Right atrium auricular region (tissue), 2 donors: ENCODE data around the gene ARHGEF37. TPM values are rescaled to one million over a fixed set of nuclear protein-coding genes. Genes with fewer than 3 reads are reported as not detected.

ENCODE experiments used
- DNase-seq: peaks from one replicate; pipeline ENCODE4 v3.0.0-alpha.2; 2019; ENCODE audit warnings: low spot score
- H3K27ac ChIP-seq, 2 donors: fragments of 200-600 bp; sonication (generic); 1 replicate in 1 of 2; 2 replicates in 1 of 2; pipeline ENCODE4 v1.5.1; 2016 to 2019
- H3K27me3 ChIP-seq, 2 donors: fragments of 200-600 bp; sonication (generic); one replicate each; pipeline versions ENCODE4 v1.5.1 to v1.6.0; 2017 to 2019
- H3K36me3 ChIP-seq: fragments of 200-600 bp; sonication (generic); one replicate; pipeline ENCODE4 v1.5.1; 2016
- H3K4me1 ChIP-seq, 2 donors: fragments of 200-600 bp; sonication (generic); one replicate each; pipeline versions ENCODE4 v1.5.1 to v1.6.0; 2017 to 2019
- H3K4me3 ChIP-seq, 2 donors: fragments of 200-600 bp; sonication (generic); 1 replicate in 1 of 2; 2 replicates in 1 of 2; pipeline ENCODE4 v1.5.1; 2017 to 2019; ENCODE audit warnings: mild to moderate bottlenecking in 1 of 2, moderate library complexity in 1 of 2
- H3K9me3 ChIP-seq, 2 donors: fragments of 200-600 bp; sonication (generic); one replicate each; pipeline ENCODE4 v1.5.1; 2019
- total RNA-seq, 2 donors: library from RNA; depleted of rRNA; stranded (reverse); fragments of >200 nt; gene quantifications; one replicate each; pipeline ENCODE4 v1.1.0, GENCODE V29; 2016
- TF ChIP-seq, protein P1 (sequence below), 2 donors: fragments of 200-600 bp; sonication (generic); IDR thresholded peaks; one replicate each; pipeline ENCODE4 v1.5.1; 2019; ENCODE audit warnings: antibody characterized with exemption in 2 of 2

The ARHGEF37 gene
- total RNA-seq, 2 donors from 2014 or later = 11.0 to 13.7 TPM

DNA sequence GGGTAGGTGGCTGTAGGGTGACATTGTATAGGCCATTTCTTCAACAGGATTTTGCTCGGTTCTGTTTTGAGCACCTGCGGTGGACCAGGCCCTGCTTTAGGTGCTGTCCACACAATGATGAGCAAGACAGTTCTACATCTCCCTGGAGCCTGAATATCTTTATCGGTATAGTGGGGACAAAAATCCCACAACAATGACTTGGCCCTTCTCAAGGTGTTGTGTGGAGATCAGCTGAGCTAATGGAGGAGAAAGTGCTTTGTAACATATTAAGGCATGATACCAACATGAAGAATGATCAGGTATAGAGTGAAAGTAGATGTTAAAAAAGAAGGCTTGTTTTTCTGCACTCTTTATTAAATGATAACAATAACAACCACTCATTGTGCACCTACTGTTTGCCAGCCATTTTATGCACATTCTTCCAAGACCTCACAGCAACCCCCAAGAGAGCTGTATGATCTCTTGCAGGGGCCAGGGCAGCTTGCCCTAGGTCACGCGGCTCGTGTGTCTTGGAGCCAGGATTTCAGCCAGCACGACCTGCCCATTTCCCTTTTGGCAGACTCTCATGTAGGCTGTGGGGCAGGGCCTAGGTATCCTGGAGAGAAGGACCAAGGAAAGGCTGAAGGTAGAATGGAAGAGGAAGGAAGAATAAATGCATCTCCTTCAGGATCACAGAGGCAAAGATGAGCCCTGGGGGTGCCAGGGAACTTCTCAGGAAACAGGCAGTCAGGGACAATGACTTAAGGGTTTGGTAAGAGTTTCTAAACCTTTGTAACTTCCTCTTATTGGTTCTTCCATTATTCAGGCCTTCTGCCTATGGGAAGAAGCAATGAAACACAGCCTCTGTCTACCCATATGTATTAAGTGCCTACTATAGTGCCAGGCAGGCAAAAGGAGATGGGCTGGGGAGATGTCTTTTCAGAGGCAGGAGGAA is 98.8 kb downstream of the ARHGEF37 start:
- Histone ChIP-seq H3K27ac (peak overlapping the region; percentile 78 to 92), H3K36me3 (no peaks in the 10 kb centered on the region), H3K9me3 (no peaks in the 10 kb centered on the region), H3K4me1 (peaks cover 0 to 39% of the 10 kb centered on the region in 2 donors), H3K4me3 (no peak overlapping the region), H3K27me3 (no peaks in the 10 kb centered on the region)
- TF ChIP-seq, protein P1, sequence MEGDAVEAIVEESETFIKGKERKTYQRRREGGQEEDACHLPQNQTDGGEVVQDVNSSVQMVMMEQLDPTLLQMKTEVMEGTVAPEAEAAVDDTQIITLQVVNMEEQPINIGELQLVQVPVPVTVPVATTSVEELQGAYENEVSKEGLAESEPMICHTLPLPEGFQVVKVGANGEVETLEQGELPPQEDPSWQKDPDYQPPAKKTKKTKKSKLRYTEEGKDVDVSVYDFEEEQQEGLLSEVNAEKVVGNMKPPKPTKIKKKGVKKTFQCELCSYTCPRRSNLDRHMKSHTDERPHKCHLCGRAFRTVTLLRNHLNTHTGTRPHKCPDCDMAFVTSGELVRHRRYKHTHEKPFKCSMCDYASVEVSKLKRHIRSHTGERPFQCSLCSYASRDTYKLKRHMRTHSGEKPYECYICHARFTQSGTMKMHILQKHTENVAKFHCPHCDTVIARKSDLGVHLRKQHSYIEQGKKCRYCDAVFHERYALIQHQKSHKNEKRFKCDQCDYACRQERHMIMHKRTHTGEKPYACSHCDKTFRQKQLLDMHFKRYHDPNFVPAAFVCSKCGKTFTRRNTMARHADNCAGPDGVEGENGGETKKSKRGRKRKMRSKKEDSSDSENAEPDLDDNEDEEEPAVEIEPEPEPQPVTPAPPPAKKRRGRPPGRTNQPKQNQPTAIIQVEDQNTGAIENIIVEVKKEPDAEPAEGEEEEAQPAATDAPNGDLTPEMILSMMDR (IDR thresholded peaks at IDR 0.05) = no peak
- no peak for DNase-seq

DNA sequence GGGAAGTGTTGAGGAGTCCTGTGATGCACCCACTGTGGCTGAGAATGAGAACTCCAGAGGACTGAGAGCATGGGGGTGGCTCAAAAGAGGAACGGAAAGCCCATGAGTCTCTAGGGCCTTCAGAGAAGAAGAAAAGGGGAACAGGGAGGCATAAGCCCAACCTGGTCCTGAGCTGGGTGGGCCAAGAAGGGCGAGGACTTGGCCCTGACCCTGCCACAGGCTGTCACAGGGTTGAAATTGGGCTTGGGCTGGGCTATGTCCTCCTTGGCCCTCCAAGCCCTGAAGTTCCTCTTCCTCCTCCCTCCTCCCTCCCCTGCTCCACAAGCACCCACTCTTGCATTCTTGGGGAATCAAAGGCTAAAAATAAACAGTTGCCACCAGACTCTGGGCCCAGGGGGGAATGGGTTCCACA is 99.5 kb downstream of the ARHGEF37 start:
- no peak overlapping the region for H3K4me3 ChIP-seq
- no peaks in the 10 kb centered on the region for H3K36me3 ChIP-seq
- peaks cover 0 to 38% of the 10 kb centered on the region in 2 donors for H3K4me1 ChIP-seq
- peak overlapping the region; percentile 78 to 92 for H3K27ac ChIP-seq
- DNase-seq = peak; percentile 63
- TF ChIP-seq, protein P1 (IDR thresholded peaks at IDR 0.05) = no peak
- no peaks in the 10 kb centered on the region for H3K27me3 ChIP-seq
- H3K9me3 ChIP-seq = no peaks in the 10 kb centered on the region

DNA sequence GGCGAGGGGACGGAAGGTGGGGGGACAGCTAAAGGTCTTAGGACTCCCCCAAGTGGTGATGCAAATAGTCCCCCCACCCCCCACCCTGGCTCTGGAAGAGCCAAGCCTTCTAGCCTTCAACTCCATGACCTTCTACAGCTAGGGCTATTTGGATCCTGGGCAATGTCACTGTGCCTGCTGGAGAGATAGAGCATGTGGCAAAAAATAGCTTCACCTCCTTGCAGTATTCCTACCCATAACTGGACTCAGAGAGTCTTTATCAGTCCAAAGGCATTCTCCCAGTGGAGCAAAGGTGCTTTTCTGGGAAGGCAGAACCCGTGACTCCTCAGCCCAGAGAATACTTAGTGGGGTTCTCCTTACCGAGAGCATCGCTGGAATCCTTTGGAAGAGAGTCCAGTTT is 100.0 kb downstream of the ARHGEF37 start:
- Histone ChIP-seq H3K9me3 (no peaks in the 10 kb centered on the region), H3K27me3 (no peaks in the 10 kb centered on the region), H3K36me3 (no peaks in the 10 kb centered on the region), H3K27ac (peak overlapping the region; percentile 78 to 92), H3K4me3 (no peak overlapping the region), H3K4me1 (peaks cover 0 to 38% of the 10 kb centered on the region in 2 donors)
- TF ChIP-seq, protein P1 (IDR thresholded peaks at IDR 0.05) = no peak
- DNase-seq = no peak

DNA sequence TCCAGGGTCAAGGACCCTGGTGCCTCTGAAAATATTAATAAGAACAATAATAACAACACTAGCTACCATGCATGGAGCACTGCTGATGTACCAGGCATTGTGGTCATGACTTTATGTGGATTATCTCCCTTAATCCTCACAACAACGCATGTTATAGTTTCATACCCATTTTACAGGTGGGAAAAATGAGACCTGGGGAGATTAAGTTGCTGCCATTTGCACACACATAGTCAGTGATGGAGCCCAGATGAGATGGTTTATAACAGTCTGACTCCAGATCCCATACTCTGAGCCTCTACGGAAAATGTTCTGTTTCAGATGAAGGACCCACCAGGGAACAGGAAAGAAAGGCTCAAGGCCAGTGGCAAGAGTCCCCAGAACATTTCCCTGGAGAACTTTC is 100.6 kb downstream of the ARHGEF37 start:
- TF ChIP-seq, protein P1 (IDR thresholded peaks at IDR 0.05) = no peak
- Histone ChIP-seq H3K9me3 (no peaks in the 10 kb centered on the region), H3K36me3 (no peaks in the 10 kb centered on the region), H3K27ac (peak overlapping the region in 1 of 2 donors; percentile 92), H3K4me1 (peaks cover 0 to 32% of the 10 kb centered on the region in 2 donors), H3K4me3 (no peak overlapping the region), H3K27me3 (no peaks in the 10 kb centered on the region)
- no peak for DNase-seq

DNA sequence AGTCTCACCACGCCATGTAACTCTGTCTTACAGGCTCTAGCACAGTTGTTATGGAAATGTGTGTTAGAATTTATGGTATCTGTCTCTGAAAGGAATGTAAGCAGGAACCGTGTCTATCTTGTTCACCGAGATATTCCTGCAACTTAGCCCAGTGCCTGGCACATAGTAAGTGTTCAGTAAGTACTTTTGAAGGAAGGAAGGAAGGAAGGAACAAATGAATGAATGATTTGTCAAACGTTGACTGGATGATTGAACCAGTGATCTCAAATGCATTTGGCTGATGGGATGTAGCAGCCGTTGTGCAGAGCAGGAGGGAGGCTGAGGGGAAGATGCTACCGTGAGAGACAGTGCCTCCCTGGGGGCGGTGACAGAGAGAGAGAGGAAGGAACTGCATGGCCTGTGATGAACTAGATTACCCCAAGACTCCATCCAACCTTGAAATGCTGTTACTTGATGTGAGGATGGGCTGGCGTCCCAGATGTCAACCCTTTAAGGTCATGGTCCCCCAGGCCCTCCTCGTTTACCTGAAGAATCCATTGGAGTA is 101.3 kb downstream of the ARHGEF37 start:
- Histone ChIP-seq H3K27me3 (no peaks in the 10 kb centered on the region), H3K36me3 (no peaks in the 10 kb centered on the region), H3K27ac (no peak overlapping the region), H3K4me1 (peaks cover 0 to 37% of the 10 kb centered on the region in 2 donors), H3K4me3 (no peak overlapping the region), H3K9me3 (no peaks in the 10 kb centered on the region)
- DNase-seq = no peak
- TF ChIP-seq, protein P1 (IDR thresholded peaks at IDR 0.05) = no peak
